ENCODE data around the gene ANKRD40. TPM values are rescaled to one million over a fixed set of nuclear protein-coding genes. Genes with fewer than 3 reads are reported as not detected.
"Not testable (repeated sequence)": the region's sequence is repeated elsewhere in the genome, so short reads cannot be mapped to it uniquely, and the experiment has no call there.

The ANKRD40 gene
- total RNA-seq, 1 donor from 2014 or later, result 41.1 TPM

- TF ChIP-seq, protein P1, sequence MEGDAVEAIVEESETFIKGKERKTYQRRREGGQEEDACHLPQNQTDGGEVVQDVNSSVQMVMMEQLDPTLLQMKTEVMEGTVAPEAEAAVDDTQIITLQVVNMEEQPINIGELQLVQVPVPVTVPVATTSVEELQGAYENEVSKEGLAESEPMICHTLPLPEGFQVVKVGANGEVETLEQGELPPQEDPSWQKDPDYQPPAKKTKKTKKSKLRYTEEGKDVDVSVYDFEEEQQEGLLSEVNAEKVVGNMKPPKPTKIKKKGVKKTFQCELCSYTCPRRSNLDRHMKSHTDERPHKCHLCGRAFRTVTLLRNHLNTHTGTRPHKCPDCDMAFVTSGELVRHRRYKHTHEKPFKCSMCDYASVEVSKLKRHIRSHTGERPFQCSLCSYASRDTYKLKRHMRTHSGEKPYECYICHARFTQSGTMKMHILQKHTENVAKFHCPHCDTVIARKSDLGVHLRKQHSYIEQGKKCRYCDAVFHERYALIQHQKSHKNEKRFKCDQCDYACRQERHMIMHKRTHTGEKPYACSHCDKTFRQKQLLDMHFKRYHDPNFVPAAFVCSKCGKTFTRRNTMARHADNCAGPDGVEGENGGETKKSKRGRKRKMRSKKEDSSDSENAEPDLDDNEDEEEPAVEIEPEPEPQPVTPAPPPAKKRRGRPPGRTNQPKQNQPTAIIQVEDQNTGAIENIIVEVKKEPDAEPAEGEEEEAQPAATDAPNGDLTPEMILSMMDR (IDR thresholded peaks at IDR 0.05), result no peak
- Mint-ChIP-seq H3K4me3 (ENCODE audit: unreplicated experiment) (no peak overlapping the region), H3K4me1 (ENCODE audit: unreplicated experiment) (peaks cover 32% of the 10 kb centered on the region), H3K36me3 (ENCODE audit: unreplicated experiment) (no peaks in the 10 kb centered on the region), H3K27ac (ENCODE audit: unreplicated experiment) (peak overlapping the region; percentile 95), H3K9me3 (ENCODE audit: unreplicated experiment) (no peaks in the 10 kb centered on the region), H3K27me3 (ENCODE audit: unreplicated experiment) (peaks cover 3% of the 10 kb centered on the region)
- no peak for DNase-seq (ENCODE audit: extremely low spot score, unreplicated experiment)
Observed at GRCh38 chr17:50710025-50710424, 2.3 kb upstream of the ANKRD40 start.

DNA sequence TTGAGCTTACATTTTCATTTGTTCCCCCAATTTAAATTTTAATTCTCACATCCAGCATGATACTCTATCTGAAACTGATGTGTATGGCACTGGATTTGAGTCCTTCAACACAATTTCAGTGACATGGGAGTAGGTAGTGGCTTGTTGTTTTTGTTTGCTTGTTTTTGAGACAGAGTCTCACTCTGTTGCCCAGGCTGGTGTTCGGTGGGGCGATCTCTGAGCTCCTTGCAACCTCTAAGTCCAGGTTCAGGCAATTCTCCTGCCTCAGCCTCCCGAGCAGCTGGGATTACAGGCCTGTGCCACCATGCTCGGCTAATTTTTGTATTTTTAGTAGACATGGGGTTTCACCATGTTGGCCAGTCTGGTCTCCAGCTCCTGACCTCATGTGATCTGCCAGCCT, 1.3 kb upstream of the ANKRD40 start:
- Mint-ChIP-seq H3K4me3 (ENCODE audit: unreplicated experiment) (peak overlapping the region; percentile 71), H3K27ac (ENCODE audit: unreplicated experiment) (peak overlapping the region; percentile 95), H3K4me1 (ENCODE audit: unreplicated experiment) (peaks cover 34% of the 10 kb centered on the region)
- DNase-seq (ENCODE audit: extremely low spot score, unreplicated experiment); H3K27me3 Mint-ChIP-seq (ENCODE audit: unreplicated experiment); H3K9me3 Mint-ChIP-seq (ENCODE audit: unreplicated experiment); H3K36me3 Mint-ChIP-seq (ENCODE audit: unreplicated experiment): not testable (repeated sequence)

DNA sequence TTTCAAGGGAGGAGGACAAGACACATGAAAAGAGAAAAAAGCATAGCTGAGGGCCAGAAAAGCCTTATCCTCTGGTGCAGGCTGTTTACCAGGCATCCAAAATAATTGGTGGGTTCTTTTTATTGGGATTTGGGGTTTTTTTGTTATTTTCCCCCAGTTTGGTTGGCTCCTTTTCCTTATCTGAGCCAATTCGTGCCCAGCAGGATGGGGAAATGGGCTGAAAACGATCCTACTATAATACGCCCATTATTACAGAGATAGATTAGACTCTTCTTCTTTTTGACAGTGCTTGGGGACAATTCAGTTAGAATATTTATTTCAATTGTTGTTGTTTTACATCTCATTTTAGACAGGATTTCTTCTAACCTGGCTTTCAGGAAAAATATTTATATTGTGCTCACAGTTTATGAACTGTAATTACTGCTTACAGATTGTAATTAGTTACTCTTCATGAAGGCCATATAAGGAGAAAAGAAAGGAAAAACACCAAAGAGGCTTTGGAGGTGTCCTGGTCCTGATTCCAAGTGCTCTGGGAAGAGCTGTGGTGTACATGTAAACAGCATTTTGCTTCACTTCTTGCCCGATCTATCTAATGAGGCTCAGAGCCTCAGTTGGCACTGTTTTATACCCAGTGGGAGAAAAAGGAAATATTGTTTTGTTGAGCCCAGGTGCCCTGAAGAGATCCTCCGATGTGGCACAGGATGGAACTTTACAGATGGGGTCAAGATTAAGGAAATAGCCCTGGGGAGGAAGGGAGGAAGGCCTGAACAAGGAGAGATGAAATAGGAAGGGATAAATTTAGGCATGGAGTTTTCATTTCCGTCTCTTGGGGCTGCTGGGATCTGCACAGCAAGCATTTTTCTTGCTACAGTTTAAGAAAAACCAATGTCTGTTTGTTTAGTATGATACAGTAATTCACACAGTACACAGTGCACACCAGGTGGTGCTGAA, 611 bp upstream of the ANKRD40 start:
- H3K4me1 Mint-ChIP-seq (ENCODE audit: unreplicated experiment), result peaks cover 40% of the 10 kb centered on the region
- DNase-seq (ENCODE audit: extremely low spot score, unreplicated experiment), result no peak
- H3K4me3 Mint-ChIP-seq (ENCODE audit: unreplicated experiment), result peak overlapping the region; percentile 71
- H3K36me3 Mint-ChIP-seq (ENCODE audit: unreplicated experiment), result peaks cover 7% of the 10 kb centered on the region
- H3K27ac Mint-ChIP-seq (ENCODE audit: unreplicated experiment), result peak overlapping the region; percentile 95
- peaks cover 3% of the 10 kb centered on the region for H3K27me3 Mint-ChIP-seq (ENCODE audit: unreplicated experiment)
- TF ChIP-seq, protein P1 (IDR thresholded peaks at IDR 0.05), result no peak
- H3K9me3 Mint-ChIP-seq (ENCODE audit: unreplicated experiment), result no peaks in the 10 kb centered on the region

DNA sequence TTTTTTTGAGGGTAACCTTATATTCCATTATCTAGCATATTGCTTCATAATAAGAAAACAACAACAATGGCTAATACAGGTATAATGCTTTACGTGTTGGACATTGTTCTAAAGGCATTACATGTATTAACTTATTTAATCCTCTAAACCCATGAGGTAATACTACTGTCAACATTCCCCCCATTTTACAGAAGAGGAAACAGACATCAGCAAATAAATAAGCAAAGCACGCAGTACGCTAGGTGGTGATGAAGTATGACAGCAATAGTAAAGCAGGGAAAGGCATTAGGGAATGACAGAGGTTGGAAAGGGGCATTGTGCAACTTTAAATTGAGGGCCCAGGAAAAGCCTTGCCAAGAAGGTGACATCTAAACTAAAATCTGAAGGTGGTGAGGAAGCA, 4.6 kb downstream of the ANKRD40 start:
- Mint-ChIP-seq H3K27ac (ENCODE audit: unreplicated experiment) (no peak overlapping the region), H3K4me3 (ENCODE audit: unreplicated experiment) (no peak overlapping the region), H3K9me3 (ENCODE audit: unreplicated experiment) (no peaks in the 10 kb centered on the region), H3K27me3 (ENCODE audit: unreplicated experiment) (no peaks in the 10 kb centered on the region), H3K36me3 (ENCODE audit: unreplicated experiment) (peaks cover 24% of the 10 kb centered on the region), H3K4me1 (ENCODE audit: unreplicated experiment) (peaks cover 25% of the 10 kb centered on the region)
- TF ChIP-seq, protein P1 (IDR thresholded peaks at IDR 0.05), result no peak
- DNase-seq (ENCODE audit: extremely low spot score, unreplicated experiment), result no peak

DNA sequence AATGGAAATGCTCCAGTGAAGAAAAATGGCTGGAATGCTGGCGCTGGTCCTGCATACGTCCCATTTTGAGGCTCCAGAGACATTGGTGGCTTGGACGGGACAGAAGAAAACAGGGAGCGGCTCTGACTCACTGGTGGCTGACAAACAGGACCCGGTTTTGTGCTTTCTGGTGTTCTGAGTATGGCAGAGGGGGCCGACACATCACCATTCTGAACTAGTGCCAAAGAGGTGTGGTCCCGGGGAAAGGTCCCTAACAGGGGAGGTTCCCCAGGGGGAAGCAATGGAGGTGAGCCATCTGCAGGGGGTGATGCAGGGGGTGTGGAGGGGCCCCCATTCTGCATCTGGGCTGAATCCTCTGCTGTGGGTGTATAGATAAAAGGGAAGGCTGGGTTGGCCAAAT, 8.3 kb downstream of the ANKRD40 start:
- Mint-ChIP-seq H3K27ac (ENCODE audit: unreplicated experiment) (no peak overlapping the region), H3K4me3 (ENCODE audit: unreplicated experiment) (no peak overlapping the region), H3K4me1 (ENCODE audit: unreplicated experiment) (peaks cover 13% of the 10 kb centered on the region), H3K9me3 (ENCODE audit: unreplicated experiment) (no peaks in the 10 kb centered on the region), H3K36me3 (ENCODE audit: unreplicated experiment) (peaks cover 45% of the 10 kb centered on the region), H3K27me3 (ENCODE audit: unreplicated experiment) (no peaks in the 10 kb centered on the region)
- no peak for DNase-seq (ENCODE audit: extremely low spot score, unreplicated experiment)
- TF ChIP-seq, protein P1 (IDR thresholded peaks at IDR 0.05), result no peak
